SK-N-SH treated with all-trans-retinoic acid at 6 μM for 48 hours (cell line): ENCODE data around the gene RALBP1.
"Not testable (repeated sequence)": the region's sequence is repeated elsewhere in the genome, so short reads cannot be mapped to it uniquely, and the experiment has no call there.

ENCODE experiments used
- ATAC-seq: fragments of 200-7000 bp; cut with Tn5 transposase; 3 replicates; pipeline ENCODE4 v1.9.1; 2020; ENCODE audit warnings: mild to moderate bottlenecking, moderate library complexity
- ARNTL ChIP-seq: fragments of 450-650 bp; formaldehyde crosslinking; IDR thresholded peaks from 2 replicates; pipeline ENCODE4 v1.5.0; 2020; ENCODE audit warnings: low read depth, mild to moderate bottlenecking, moderate library complexity, borderline replicate concordance
- BACH2 ChIP-seq: fragments of 250-450 bp; sonication (Bioruptor Pico); IDR thresholded peaks from 2 replicates; pipeline ENCODE4 v1.9.0; 2021; ENCODE audit warnings: mild to moderate bottlenecking, borderline replicate concordance
- CSDC2 ChIP-seq: fragments of 250-450 bp; sonication (Bioruptor Pico); IDR thresholded peaks from 2 replicates; pipeline ENCODE4 v1.5.0; 2020; ENCODE audit warnings: mild to moderate bottlenecking, moderate library complexity
- ESRRG ChIP-seq: fragments of 250-450 bp; sonication (Bioruptor Pico); IDR thresholded peaks from 2 replicates; pipeline ENCODE4 v1.6.1; 2021; ENCODE audit warnings: mild to moderate bottlenecking
- GLIS3 ChIP-seq: fragments of 250-450 bp; sonication (Bioruptor Pico); IDR thresholded peaks from 2 replicates; pipeline ENCODE4 v1.5.0; 2020; ENCODE audit warnings: mild to moderate bottlenecking, moderate library complexity
- ISL1 ChIP-seq: fragments of 250-450 bp; sonication (Bioruptor Pico); IDR thresholded peaks from 2 replicates; pipeline ENCODE4 v2.1.2; 2022; ENCODE audit warnings: mild to moderate bottlenecking, moderate library complexity
- OSR1 ChIP-seq: fragments of 250-450 bp; sonication (Bioruptor Pico); IDR thresholded peaks from 2 replicates; pipeline ENCODE4 v1.8.0; 2022; ENCODE audit warnings: moderate library complexity, mild to moderate bottlenecking, inconsistent platforms
- RARB ChIP-seq: fragments of 250-450 bp; sonication (Bioruptor Pico); IDR thresholded peaks from 2 replicates; pipeline ENCODE4 v1.8.0; 2021; ENCODE audit warnings: mild to moderate bottlenecking, moderate library complexity
- TCF4 ChIP-seq: fragments of 250-450 bp; sonication (Bioruptor Pico); IDR thresholded peaks from 2 replicates; pipeline ENCODE4 v1.8.0; 2021; ENCODE audit warnings: mild to moderate bottlenecking, moderate library complexity, borderline replicate concordance
- TOX ChIP-seq: fragments of 250-450 bp; sonication (Bioruptor Pico); IDR thresholded peaks from 2 replicates; pipeline ENCODE4 v1.8.0; 2021; ENCODE audit warnings: mild to moderate bottlenecking, moderate library complexity, borderline replicate concordance
- ZFP3 ChIP-seq: fragments of 250-450 bp; sonication (Bioruptor Pico); IDR thresholded peaks from 2 replicates; pipeline ENCODE4 v1.5.0; 2020; ENCODE audit warnings: mild to moderate bottlenecking, moderate library complexity
- ZFP30 ChIP-seq: fragments of 450-650 bp; formaldehyde crosslinking; IDR thresholded peaks from 2 replicates; pipeline ENCODE4 v1.5.0; 2022; ENCODE audit warnings: mild to moderate bottlenecking, moderate library complexity
- ZNF565 ChIP-seq: fragments of 450-650 bp; formaldehyde crosslinking; conservative IDR thresholded peaks from 2 replicates; pipeline ENCODE4 v1.5.0; 2020; ENCODE audit warnings: low read depth, mild to moderate bottlenecking, moderate library complexity
- ZNF70 ChIP-seq: fragments of 450-650 bp; formaldehyde crosslinking; IDR thresholded peaks from 2 replicates; pipeline ENCODE4 v1.5.0; 2020; ENCODE audit warnings: mild to moderate bottlenecking, moderate library complexity
- ZNF8 ChIP-seq: fragments of 450-650 bp; formaldehyde crosslinking; IDR thresholded peaks from 2 replicates; pipeline ENCODE4 v1.5.0; 2020; ENCODE audit warnings: mild to moderate bottlenecking, moderate library complexity
- TF ChIP-seq, protein P1 (sequence below): fragments of 250-450 bp; sonication (Bioruptor Pico); IDR thresholded peaks from 2 replicates; pipeline ENCODE4 v1.5.1; 2020; ENCODE audit warnings: low read depth, mild to moderate bottlenecking, moderate library complexity
- TF ChIP-seq, protein P2 (sequence below): fragments of 250-450 bp; sonication (Bioruptor Pico); IDR thresholded peaks from 2 replicates; pipeline ENCODE4 v1.5.1; 2021; ENCODE audit warnings: mild to moderate bottlenecking, moderate library complexity

RALBP1 gene

DNA sequence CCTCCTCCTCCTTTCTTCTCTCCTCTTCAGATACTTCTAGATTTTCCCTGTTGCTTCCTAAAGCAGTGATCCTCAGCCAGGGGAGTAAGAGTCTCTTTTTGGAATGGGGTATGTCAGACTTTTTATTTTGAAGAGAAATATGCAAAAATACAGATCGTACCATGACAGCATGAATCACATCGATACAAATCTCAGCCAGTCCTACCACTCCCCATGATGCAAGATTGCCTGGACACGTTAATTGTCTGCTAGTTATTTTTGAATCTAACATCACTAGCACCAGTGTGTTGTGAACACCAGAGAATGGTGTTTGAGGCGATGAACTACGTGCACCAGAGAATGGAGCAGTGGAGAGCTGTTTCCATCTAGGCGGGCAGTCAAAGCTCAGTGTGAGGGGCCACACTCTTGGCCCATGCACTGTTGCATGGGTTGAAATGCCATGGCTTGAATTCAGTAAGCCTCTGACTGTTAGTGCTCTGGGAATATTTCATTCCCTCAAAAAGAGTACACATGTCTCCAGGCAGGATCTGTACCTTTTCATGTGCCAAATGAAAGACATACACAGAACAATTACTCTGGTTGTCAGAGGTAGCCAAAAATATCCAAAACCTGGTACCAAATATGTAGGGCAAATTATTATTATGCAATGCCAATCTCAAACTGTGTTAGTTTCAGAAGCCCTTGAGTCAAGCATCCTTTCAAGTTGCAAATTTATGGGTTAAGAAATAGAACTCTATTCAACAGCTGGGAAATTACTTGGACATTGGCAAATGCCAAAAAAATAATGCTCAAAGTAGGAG lies 46.3 kb upstream of the RALBP1 start:
- TF ChIP-seq OSR1 (CRISPR knock-in tag) (no peak), ISL1 (CRISPR knock-in tag) (no peak)
- TF ChIP-seq, all 23 proteins: peak for 0
- no peak for ATAC-seq

DNA sequence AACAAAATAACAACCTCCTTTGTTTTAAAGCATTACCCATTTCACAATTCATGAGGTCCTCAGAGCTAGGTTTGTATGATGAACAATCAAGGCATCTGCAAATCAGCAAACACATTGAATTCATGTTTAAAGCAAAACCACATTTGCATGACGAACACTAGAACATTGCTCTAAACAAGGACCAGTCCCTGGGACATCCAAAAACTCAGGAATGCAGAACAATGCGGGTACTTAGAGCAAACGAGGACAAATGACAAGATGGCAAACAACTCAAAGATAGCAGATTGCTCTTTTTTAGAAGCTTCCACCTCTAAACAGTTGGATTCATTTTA lies 45.7 kb upstream of the RALBP1 start:
- TF ChIP-seq ARNTL (CRISPR knock-in tag) (no peak), TCF4 (CRISPR knock-in tag) (no peak), ISL1 (CRISPR knock-in tag) (no peak), RARB (CRISPR knock-in tag) (no peak), ESRRG (CRISPR knock-in tag) (no peak), GLIS3 (CRISPR knock-in tag) (no peak), ZFP3 (CRISPR knock-in tag) (no peak), TOX (CRISPR knock-in tag) (no peak), CSDC2 (CRISPR knock-in tag) (no peak), ZNF70 (CRISPR knock-in tag) (no peak), ZNF565 (CRISPR knock-in tag) (no peak)
- TF ChIP-seq, protein P1, sequence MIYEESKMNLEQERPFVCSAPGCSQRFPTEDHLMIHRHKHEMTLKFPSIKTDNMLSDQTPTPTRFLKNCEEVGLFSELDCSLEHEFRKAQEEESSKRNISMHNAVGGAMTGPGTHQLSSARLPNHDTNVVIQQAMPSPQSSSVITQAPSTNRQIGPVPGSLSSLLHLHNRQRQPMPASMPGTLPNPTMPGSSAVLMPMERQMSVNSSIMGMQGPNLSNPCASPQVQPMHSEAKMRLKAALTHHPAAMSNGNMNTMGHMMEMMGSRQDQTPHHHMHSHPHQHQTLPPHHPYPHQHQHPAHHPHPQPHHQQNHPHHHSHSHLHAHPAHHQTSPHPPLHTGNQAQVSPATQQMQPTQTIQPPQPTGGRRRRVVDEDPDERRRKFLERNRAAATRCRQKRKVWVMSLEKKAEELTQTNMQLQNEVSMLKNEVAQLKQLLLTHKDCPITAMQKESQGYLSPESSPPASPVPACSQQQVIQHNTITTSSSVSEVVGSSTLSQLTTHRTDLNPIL (CRISPR knock-in tag), result no peak
- TF ChIP-seq, protein P2, sequence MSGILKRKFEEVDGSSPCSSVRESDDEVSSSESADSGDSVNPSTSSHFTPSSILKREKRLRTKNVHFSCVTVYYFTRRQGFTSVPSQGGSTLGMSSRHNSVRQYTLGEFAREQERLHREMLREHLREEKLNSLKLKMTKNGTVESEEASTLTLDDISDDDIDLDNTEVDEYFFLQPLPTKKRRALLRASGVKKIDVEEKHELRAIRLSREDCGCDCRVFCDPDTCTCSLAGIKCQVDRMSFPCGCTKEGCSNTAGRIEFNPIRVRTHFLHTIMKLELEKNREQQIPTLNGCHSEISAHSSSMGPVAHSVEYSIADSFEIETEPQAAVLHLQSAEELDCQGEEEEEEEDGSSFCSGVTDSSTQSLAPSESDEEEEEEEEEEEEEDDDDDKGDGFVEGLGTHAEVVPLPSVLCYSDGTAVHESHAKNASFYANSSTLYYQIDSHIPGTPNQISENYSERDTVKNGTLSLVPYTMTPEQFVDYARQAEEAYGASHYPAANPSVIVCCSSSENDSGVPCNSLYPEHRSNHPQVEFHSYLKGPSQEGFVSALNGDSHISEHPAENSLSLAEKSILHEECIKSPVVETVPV (CRISPR knock-in tag), result no peak
- ATAC-seq, result no peak

DNA sequence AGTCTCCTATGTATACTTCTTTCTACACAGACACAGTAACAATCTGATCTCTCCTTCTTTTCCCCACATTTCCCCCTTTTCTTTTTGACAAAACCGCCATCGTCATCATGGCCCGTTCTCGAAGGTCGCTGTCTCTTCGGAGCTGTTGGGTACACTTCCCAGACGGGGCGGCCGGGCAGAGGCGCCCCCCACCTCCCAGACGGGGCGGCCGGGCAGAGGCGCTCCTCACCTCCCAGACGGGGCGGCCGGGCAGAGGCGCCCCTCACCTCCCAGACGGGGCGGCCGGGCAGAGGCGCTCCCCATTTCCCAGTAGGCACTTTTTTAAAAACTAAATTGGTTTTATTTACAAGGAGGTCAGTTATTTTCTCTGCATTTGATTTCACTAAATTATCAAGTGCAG lies 45.0 kb upstream of the RALBP1 start:
- ATAC-seq, result not testable (repeated sequence)

DNA sequence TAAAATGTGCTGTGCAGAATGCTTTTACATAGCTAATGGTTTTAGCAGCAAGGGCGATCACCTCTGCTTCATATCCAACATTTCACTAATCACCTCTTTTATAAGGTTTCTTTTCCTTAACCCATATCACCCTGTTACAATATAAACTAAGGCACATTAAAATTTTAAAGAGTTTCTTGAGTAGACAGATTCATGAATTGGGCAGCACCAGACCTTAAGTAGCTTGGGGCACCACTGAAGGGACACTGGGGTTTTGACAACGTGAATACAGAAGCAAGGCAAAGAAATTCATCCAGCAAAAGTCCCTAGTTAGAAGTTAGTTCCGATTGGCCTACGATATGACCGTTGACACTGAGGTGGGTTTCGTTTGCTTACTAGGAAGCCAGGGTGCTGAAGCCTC lies 44.0 kb upstream of the RALBP1 start:
- no peak for TF ChIP-seq RARB (CRISPR knock-in tag)
- no peak for TF ChIP-seq ZNF8
- no peak for ATAC-seq

DNA sequence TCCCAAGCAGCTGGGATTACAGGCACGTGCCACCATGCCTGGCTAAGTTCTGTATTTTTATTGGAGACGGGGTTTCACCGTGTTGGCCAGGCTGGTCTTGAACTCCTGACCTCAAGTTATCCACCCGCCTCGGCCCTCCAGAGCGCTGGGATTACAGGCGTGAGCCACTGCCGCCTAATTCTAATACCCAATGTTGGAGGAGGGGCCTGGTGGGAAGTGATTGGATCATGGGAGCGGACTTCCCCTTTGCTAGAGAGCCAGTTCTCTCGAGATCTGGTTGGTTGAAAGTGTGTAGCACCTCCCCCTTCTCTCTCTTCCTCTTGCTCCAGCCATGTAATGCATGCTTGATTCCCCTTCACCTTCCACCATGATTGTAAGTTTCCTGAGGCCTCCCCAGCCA lies 42.2 kb upstream of the RALBP1 start:
- not testable (repeated sequence) for ATAC-seq

DNA sequence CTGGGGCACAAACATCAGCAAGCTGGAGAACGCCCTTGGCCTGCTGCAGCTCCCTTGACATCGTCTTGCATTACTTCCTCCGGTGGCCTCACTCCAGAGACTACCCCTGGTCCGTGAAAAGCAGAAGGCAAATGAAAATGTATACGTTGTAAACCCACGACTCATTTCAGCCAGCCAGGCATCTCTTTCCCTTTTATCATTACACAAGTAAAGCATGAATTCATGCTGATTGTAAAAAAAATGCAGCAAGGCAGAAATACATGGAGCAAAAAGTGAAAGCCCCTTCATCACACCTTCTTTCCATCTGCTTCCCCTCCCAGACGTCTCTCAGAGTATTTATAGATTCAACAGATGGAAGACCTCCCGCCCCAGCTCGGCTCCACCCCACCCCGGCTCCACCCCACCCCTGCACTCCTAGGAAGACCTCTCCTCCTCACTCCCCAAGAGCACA lies 41.6 kb upstream of the RALBP1 start:
- no peak for TF ChIP-seq ZFP30
- no peak for TF ChIP-seq ZNF70 (CRISPR knock-in tag)
- no peak for TF ChIP-seq ESRRG (CRISPR knock-in tag)
- TF ChIP-seq, protein P1 (CRISPR knock-in tag), result no peak
- TF ChIP-seq ZNF8, result no peak
- no peak for TF ChIP-seq ZFP3 (CRISPR knock-in tag)
- no peak for TF ChIP-seq CSDC2 (CRISPR knock-in tag)
- ATAC-seq, result no peak

DNA sequence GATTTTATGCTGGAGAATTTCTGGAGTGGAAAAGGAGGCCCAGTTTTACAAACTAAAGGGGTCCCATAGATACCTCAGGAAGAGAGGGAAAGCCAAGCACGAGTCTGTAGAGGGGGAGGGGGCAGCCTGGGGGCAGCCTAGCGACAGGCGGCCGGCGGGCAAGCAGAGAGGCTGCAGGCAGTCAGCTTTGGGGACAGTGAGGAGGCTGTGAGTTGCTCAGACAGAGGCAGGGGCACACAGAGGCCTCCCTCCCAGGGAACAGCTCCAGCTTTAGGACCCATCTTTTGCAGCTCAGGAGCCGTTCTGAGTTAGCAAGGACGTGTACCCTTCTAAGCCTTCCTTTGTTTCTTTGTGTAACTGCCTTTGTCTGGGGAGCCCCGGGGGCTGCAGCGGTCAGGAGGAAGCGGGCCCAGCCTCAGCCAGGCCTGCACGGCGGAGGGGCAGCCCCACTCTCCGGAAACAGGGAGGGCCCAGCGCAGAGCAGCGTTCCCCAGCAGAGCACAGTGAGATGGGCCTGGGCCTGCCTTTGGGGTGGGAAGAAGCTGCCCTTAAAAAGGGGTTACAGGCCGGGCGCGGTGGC lies 41.1 kb upstream of the RALBP1 start:
- ATAC-seq, result no peak
- no peak for TF ChIP-seq OSR1 (CRISPR knock-in tag)
- no peak for TF ChIP-seq ZNF565 (CRISPR knock-in tag)

DNA sequence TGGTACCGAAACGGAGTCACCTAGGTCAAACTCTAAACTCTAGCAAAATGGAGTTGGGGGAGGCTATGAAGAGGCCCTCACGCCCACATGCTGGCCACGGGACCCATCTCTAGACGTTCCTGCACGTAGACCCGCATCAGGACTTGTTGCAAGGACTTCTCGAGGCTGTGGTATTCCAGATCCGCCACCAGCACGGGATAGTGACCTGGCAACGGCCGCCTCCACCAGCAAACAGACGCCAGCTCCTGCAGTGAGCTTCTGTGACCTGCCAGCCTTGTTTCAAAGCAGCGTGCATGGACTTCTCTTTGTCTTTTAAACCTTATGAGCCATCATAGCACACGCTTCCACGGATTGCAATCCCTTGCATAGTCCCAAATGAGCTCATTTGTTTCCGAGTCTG lies 40.3 kb upstream of the RALBP1 start:
- no peak for ATAC-seq
- TF ChIP-seq BACH2 (CRISPR knock-in tag) (no peak), CSDC2 (CRISPR knock-in tag) (no peak)
- TF ChIP-seq, protein P1 (CRISPR knock-in tag), result no peak
- TF ChIP-seq, protein P2 (CRISPR knock-in tag), result no peak
